ENCODE data around the gene EMP1. TPM values are rescaled to one million over a fixed set of nuclear protein-coding genes. Genes with fewer than 3 reads are reported as not detected.

Gene EMP1
- total RNA-seq, 3 donors from 2014 or later: 245 to 680 (median 667) TPM

GRCh38 chr12:13194401-13195110 is 2.0 kb upstream of the EMP1 start:
- intact Hi-C loops (cut with DNase I, micrococcal nuclease): loop anchor here in 1 of 2 donors (5.0 kb wide), 1 partner anchor 92 kb away; the partner anchor contains the start of gene GSG1
- H3K4me3 ChIP-seq: no peak overlapping the region
- TF ChIP-seq CTCF (IDR thresholded peaks at IDR 0.05): no peak
- DNase-seq (peak in 1 of 3 donors; percentile 35), ATAC-seq (peak; percentile 2)
- no peaks in the 10 kb centered on the region for H3K36me3 ChIP-seq (ENCODE audit: low read depth)
- H3K4me1 ChIP-seq (ENCODE audit: low read depth): peaks cover 22% of the 10 kb centered on the region
- no peaks in the 10 kb centered on the region for H3K9me3 ChIP-seq

GRCh38 chr12:13195250-13195649 is 1.3 kb upstream of the EMP1 start:
- Histone ChIP-seq H3K36me3 (ENCODE audit: low read depth) (no peaks in the 10 kb centered on the region), H3K4me3 (no peak overlapping the region), H3K9me3 (no peaks in the 10 kb centered on the region), H3K4me1 (ENCODE audit: low read depth) (peaks cover 22% of the 10 kb centered on the region)
- ATAC-seq: no peak
- intact Hi-C loops (cut with DNase I, micrococcal nuclease): loop anchor here in 1 of 2 donors (5.0 kb wide), 1 partner anchor 93 kb away; the partner anchor contains the start of gene GSG1
- no peak for TF ChIP-seq CTCF (IDR thresholded peaks at IDR 0.05)
- no peak for DNase-seq

GRCh38 chr12:13195785-13196129 is 769 bp upstream of the EMP1 start:
- DNase-seq (peak in 1 of 3 donors; percentile 53), ATAC-seq (peak; percentile 76)
- no peak overlapping the region for H3K4me3 ChIP-seq
- no peaks in the 10 kb centered on the region for H3K9me3 ChIP-seq
- peaks cover 22% of the 10 kb centered on the region for H3K4me1 ChIP-seq (ENCODE audit: low read depth)
- H3K36me3 ChIP-seq (ENCODE audit: low read depth): no peaks in the 10 kb centered on the region
- intact Hi-C loops (cut with DNase I, micrococcal nuclease): loop anchor here in 1 of 2 donors (5.0 kb wide), 1 partner anchor 93 kb away; the partner anchor contains the start of gene GSG1
- TF ChIP-seq CTCF (IDR thresholded peaks at IDR 0.05): no peak

GRCh38 chr12:13197032-13197431 is 506 bp downstream of the EMP1 start:
- intact Hi-C loops (cut with DNase I, micrococcal nuclease): loop anchor here in 1 of 2 donors (5.0 kb wide), 1 partner anchor 95 kb away; the partner anchor contains the start of gene GSG1

GRCh38 chr12:13197526-13198143 is 1.1 kb downstream of the EMP1 start:
- TF ChIP-seq CTCF (IDR thresholded peaks at IDR 0.05): no peak
- no peaks in the 10 kb centered on the region for H3K9me3 ChIP-seq
- intact Hi-C loops (cut with DNase I, micrococcal nuclease): loop anchor here in 1 of 2 donors (5.0 kb wide), 1 partner anchor 95 kb away; the partner anchor contains the start of gene GSG1
- no peak for DNase-seq
- H3K4me1 ChIP-seq (ENCODE audit: low read depth): peaks cover 22% of the 10 kb centered on the region
- no peaks in the 10 kb centered on the region for H3K36me3 ChIP-seq (ENCODE audit: low read depth)
- no peak overlapping the region for H3K4me3 ChIP-seq
- ATAC-seq: no peak

More at GRCh38 chr12:13197032-13197431, 506 bp downstream of the EMP1 start:
- DNase-seq (no peak), ATAC-seq (peak; percentile 5)
- H3K4me3 ChIP-seq: peak overlapping the region; percentile 22
- H3K4me1 ChIP-seq (ENCODE audit: low read depth): peaks cover 22% of the 10 kb centered on the region
- H3K36me3 ChIP-seq (ENCODE audit: low read depth): no peaks in the 10 kb centered on the region
- no peaks in the 10 kb centered on the region for H3K9me3 ChIP-seq
- no peak for TF ChIP-seq CTCF (IDR thresholded peaks at IDR 0.05)

All from mucosa of descending colon (tissue), 3 donors.